ENCODE data around the gene PCDHGA7.
"Not testable (repeated sequence)": the region's sequence is repeated elsewhere in the genome, so short reads cannot be mapped to it uniquely, and the experiment has no call there.

Gene PCDHGA7

DNA sequence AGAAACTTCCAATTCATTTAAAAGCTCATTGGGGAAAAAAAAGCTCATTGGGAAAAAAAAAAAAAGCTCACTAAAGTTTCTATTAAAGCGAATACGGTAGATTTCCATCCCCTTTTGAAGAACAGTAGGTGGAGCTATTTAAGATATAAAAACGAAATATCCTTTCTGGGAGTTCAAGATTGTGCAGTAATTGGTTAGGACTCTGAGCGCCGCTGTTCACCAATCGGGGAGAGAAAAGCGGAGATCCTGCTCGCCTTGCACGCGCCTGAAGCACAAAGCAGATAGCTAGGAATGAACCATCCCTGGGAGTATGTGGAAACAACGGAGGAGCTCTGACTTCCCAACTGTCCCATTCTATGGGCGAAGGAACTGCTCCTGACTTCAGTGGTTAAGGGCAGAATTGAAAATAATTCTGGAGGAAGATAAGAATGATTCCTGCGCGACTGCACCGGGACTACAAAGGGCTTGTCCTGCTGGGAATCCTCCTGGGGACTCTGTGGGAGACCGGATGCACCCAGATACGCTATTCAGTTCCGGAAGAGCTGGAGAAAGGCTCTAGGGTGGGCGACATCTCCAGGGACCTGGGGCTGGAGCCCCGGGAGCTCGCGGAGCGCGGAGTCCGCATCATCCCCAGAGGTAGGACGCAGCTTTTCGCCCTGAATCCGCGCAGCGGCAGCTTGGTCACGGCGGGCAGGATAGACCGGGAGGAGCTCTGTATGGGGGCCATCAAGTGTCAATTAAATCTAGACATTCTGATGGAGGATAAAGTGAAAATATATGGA lies 48.0 kb downstream of the PCDHGA7 start, which contains the start of gene PCDHGA12:
TSS of gene PCDHGA12 (plus strand) at position 176 of the 782 bp plus-strand sequence. CDS start at position 429, 253 bp downstream.
- peak; percentile 69 for DNase-seq (ENCODE audit: low spot score)

DNA sequence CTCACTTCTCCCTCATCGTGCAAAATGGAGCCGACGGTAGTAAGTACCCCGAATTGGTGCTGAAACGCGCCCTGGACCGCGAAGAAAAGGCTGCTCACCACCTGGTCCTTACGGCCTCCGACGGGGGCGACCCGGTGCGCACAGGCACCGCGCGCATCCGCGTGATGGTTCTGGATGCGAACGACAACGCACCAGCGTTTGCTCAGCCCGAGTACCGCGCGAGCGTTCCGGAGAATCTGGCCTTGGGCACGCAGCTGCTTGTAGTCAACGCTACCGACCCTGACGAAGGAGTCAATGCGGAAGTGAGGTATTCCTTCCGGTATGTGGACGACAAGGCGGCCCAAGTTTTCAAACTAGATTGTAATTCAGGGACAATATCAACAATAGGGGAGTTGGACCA lies 48.7 kb downstream of the PCDHGA7 start:
- no peak for DNase-seq (ENCODE audit: low spot score)

DNA sequence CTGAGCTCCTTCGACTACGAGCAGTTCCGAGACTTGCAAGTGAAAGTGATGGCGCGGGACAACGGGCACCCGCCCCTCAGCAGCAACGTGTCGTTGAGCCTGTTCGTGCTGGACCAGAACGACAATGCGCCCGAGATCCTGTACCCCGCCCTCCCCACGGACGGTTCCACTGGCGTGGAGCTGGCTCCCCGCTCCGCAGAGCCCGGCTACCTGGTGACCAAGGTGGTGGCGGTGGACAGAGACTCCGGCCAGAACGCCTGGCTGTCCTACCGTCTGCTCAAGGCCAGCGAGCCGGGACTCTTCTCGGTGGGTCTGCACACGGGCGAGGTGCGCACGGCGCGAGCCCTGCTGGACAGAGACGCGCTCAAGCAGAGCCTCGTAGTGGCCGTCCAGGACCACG lies 49.8 kb downstream of the PCDHGA7 start:
- not testable (repeated sequence) for DNase-seq (ENCODE audit: low spot score)

DNA sequence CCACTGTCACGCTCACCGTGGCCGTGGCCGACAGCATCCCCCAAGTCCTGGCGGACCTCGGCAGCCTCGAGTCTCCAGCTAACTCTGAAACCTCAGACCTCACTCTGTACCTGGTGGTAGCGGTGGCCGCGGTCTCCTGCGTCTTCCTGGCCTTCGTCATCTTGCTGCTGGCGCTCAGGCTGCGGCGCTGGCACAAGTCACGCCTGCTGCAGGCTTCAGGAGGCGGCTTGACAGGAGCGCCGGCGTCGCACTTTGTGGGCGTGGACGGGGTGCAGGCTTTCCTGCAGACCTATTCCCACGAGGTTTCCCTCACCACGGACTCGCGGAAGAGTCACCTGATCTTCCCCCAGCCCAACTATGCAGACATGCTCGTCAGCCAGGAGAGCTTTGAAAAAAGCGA lies 50.2 kb downstream of the PCDHGA7 start:
- not testable (repeated sequence) for DNase-seq (ENCODE audit: low spot score)

DNA sequence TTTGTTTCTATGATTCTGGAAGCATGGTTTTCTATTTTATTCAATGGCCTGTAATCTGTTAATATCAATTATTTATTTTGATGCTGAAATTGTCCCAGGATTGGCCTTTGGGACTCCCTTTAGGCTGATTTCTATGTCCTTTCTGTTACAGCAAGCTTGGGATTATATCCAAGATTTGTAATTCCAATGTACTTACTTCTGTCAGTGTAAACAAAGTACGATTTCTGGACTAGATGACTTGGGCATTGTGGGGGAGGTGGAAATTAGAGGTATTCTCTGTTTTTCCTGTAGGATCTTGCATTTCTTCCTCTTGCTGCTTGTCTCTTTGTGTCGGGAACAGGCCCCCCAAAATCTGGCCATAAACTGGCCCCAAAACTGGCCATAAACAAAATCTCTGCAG lies 51.5 kb downstream of the PCDHGA7 start:
- no peak for DNase-seq (ENCODE audit: low spot score)
